NCI-H2107 (cell line): ENCODE results near the gene HSPG2.
"Not testable (repeated sequence)": the region's sequence is repeated elsewhere in the genome, so short reads cannot be mapped to it uniquely, and the experiment has no call there.

ENCODE experiments used
- DNase-seq: peaks from one replicate; lab custom pipeline; 2025; lab: John Stamatoyannopoulos, UW

HSPG2 gene

GRCh38 chr1:21937034-21937371, at the start of gene HSPG2:
TSS of gene HSPG2 (minus strand) at chr1:21937310. CDS start at chr1:21937217, 93 bp downstream.
- no peak for DNase-seq

GRCh38 chr1:21986386-21986785, 49.3 kb upstream of the HSPG2 start:
- not testable (repeated sequence) for DNase-seq

- DNase-seq = not testable (repeated sequence)
Measured at GRCh38 chr1:21985893-21986292, 48.8 kb upstream of the HSPG2 start.

- not testable (repeated sequence) for DNase-seq
Measured at GRCh38 chr1:21983539-21983938, 46.4 kb upstream of the HSPG2 start.

GRCh38 chr1:21982122-21982521, 45.0 kb upstream of the HSPG2 start:
- not testable (repeated sequence) for DNase-seq

GRCh38 chr1:21981253-21981652, 44.1 kb upstream of the HSPG2 start:
- DNase-seq = not testable (repeated sequence)

GRCh38 chr1:21980515-21981220, 43.6 kb upstream of the HSPG2 start:
- DNase-seq = not testable (repeated sequence)

- DNase-seq = not testable (repeated sequence)
Measured at GRCh38 chr1:21978209-21978608, 41.1 kb upstream of the HSPG2 start.

GRCh38 chr1:21976703-21977239, 39.7 kb upstream of the HSPG2 start, which contains the start of gene CELA3B:
TSS of gene CELA3B (plus strand) at chr1:21977022. CDS start at chr1:21977040, 18 bp downstream.
- DNase-seq = not testable (repeated sequence)

GRCh38 chr1:21975296-21975695, 38.2 kb upstream of the HSPG2 start:
- not testable (repeated sequence) for DNase-seq

- DNase-seq = not testable (repeated sequence)
Measured at GRCh38 chr1:21974699-21975098, 37.6 kb upstream of the HSPG2 start.

- not testable (repeated sequence) for DNase-seq
Measured at GRCh38 chr1:21973948-21974347, 36.8 kb upstream of the HSPG2 start.

GRCh38 chr1:21972973-21973441, 35.9 kb upstream of the HSPG2 start:
- DNase-seq = not testable (repeated sequence)

GRCh38 chr1:21970523-21970922, 33.4 kb upstream of the HSPG2 start:
- not testable (repeated sequence) for DNase-seq

GRCh38 chr1:21969066-21969465, 32.0 kb upstream of the HSPG2 start:
- not testable (repeated sequence) for DNase-seq

GRCh38 chr1:21967216-21967615, 30.1 kb upstream of the HSPG2 start:
- not testable (repeated sequence) for DNase-seq

- no peak for DNase-seq
Measured at GRCh38 chr1:21966247-21967000, 29.3 kb upstream of the HSPG2 start.

GRCh38 chr1:21963477-21964217, 26.5 kb upstream of the HSPG2 start:
- peak; percentile 71 for DNase-seq

GRCh38 chr1:21961799-21962198, 24.7 kb upstream of the HSPG2 start:
- DNase-seq = no peak

- DNase-seq = no peak
Measured at GRCh38 chr1:21961337-21961736, 24.2 kb upstream of the HSPG2 start.

GRCh38 chr1:21956720-21957552, 19.8 kb upstream of the HSPG2 start:
- DNase-seq = no peak
